Adipose tissue (tissue), 3 donors: ENCODE data around the gene HSPA1B. TPM values are rescaled to one million over a fixed set of nuclear protein-coding genes. Genes with fewer than 3 reads are reported as not detected.
"Not testable (repeated sequence)": the region's sequence is repeated elsewhere in the genome, so short reads cannot be mapped to it uniquely, and the experiment has no call there.

Experiments
- H3K27ac ChIP-seq: one replicate; pipeline ENCODE4 v1.5.1; 2013; ENCODE audit warnings: low read depth, low read length
- WGBS, 3 donors: extraction: QIAGEN DNeasy Blood & Tissue Kit; methylation state at CpG; one replicate each; pipeline ENCODE4 v1.1.7; 2013; 5-methylcytosine and 5-hydroxymethylcytosine counted together
- polyA plus RNA-seq, 3 donors: library from polyadenylated mRNA; stranded (reverse); fragments of 200-250 nt; gene quantifications; one replicate each; pipeline ENCODE4 v1.2.3, GENCODE V29; 2013
- donor health status: healthy with polysubstance abuse.
- donor health status: Bipolar disorder and iron deficiency.
- donor health status: healthy.

Gene HSPA1B
- polyA plus RNA-seq, 3 donors = 40.9 to 501 (median 47.1) TPM

GRCh38 chr6:31821301-31822035 is 6.1 kb upstream of the HSPA1B start:
- H3K27ac ChIP-seq = peak overlapping the region; percentile 96
- 4 to 8% (median 8%) methylated on average over 39 of the region's 39 CpGs for WGBS, 3 donors

GRCh38 chr6:31822036-31822821 is 5.3 kb upstream of the HSPA1B start:
- 1 to 2% (median 2%) methylated on average over 23 to 24 of the region's 25 CpGs for WGBS, 3 donors
- peak overlapping the region; percentile 96 for H3K27ac ChIP-seq

- H3K27ac ChIP-seq = not testable (repeated sequence)
- WGBS, 3 donors = 69 to 96% (median 70%) methylated on average over 9 of the region's 9 CpGs
Measured at GRCh38 chr6:31823592-31824196, 3.8 kb upstream of the HSPA1B start.

DNA sequence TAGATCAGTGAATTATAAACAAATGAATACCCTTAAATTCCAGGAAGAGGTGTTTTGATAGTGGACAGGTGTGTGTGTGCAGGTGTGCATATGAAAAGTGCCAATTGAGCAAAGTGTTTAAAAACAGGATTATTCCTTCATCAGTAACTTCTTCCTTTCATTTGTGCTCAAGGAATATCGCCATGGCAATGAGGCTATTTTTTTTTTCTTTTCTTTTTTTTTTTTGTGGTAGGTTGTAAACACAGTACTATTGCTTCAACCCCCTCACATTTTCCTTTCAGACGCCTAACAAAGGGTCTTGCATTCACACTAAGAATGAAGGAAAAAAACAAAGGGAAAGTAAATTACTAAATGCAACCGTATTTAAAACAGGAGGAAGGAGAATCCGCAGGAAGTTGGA is 2.0 kb upstream of the HSPA1B start:
- 36 to 70% (median 65%) methylated on average over 4 of the region's 4 CpGs for WGBS, 3 donors
- H3K27ac ChIP-seq = no peak overlapping the region

GRCh38 chr6:31826793-31827285 is 699 bp upstream of the HSPA1B start:
- H3K27ac ChIP-seq = peak overlapping the region; percentile 10
- 0 to 2% (median 1%) methylated on average over 13 of the region's 13 CpGs for WGBS, 3 donors

DNA sequence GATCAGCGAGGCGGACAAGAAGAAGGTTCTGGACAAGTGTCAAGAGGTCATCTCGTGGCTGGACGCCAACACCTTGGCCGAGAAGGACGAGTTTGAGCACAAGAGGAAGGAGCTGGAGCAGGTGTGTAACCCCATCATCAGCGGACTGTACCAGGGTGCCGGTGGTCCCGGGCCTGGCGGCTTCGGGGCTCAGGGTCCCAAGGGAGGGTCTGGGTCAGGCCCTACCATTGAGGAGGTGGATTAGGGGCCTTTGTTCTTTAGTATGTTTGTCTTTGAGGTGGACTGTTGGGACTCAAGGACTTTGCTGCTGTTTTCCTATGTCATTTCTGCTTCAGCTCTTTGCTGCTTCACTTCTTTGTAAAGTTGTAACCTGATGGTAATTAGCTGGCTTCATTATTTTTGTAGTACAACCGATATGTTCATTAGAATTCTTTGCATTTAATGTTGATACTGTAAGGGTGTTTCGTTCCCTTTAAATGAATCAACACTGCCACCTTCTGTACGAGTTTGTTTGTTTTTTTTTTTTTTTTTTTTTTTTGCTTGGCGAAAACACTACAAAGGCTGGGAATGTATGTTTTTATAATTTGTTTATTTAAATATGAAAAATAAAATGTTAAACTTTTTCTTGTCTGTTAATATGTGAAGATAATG is 2.2 kb downstream of the HSPA1B start:
- WGBS, 3 donors = 1 to 3% (median 2%) methylated on average over 11 to 15 of the region's 15 CpGs
- H3K27ac ChIP-seq = no peak overlapping the region

- H3K27ac ChIP-seq = no peak overlapping the region
- 41 to 54% (median 47%) methylated on average over 6 of the region's 6 CpGs for WGBS, 3 donors
Measured at GRCh38 chr6:31830886-31831335, 3.4 kb downstream of the HSPA1B start.

DNA sequence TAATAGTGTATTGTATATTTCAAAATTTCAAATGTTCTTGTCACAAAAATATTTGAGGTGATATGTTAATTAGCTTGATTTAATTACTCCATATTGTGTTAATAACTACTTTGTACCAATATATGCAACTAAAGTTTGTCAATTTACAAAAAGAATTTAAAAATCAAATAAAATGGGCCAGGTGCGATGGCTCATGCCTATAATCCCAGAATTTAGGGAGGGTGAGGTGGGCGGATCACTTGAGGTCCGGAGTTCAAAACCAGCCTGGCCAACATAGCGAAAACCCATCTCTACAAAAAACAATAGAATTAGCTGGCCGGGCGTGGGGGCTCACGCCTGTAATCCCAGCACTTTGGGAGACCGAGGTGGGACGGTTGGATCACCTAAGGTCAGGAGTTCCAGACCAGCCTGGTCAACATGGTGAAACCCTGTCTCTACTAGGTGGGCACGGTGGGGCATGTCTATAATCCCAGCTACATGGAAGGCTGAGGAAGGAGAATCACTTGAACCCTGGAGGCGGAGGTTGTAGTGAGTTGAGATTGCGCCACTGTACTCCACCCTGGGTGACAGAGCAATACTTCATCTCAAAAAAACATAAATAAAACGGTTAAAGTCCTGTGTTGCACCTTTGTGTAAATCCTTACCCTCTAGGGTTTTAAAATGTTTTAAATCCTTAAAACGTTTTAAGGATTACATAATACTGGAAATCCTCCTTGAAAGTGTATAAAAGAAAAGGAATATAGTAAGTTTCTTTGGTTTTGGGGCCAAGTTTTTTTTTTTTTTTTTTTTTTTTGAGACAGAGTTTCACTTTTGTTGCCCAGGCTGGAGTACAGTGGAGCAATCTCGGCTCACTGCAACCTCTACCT is 4.0 kb downstream of the HSPA1B start:
- H3K27ac ChIP-seq = no peak overlapping the region

DNA sequence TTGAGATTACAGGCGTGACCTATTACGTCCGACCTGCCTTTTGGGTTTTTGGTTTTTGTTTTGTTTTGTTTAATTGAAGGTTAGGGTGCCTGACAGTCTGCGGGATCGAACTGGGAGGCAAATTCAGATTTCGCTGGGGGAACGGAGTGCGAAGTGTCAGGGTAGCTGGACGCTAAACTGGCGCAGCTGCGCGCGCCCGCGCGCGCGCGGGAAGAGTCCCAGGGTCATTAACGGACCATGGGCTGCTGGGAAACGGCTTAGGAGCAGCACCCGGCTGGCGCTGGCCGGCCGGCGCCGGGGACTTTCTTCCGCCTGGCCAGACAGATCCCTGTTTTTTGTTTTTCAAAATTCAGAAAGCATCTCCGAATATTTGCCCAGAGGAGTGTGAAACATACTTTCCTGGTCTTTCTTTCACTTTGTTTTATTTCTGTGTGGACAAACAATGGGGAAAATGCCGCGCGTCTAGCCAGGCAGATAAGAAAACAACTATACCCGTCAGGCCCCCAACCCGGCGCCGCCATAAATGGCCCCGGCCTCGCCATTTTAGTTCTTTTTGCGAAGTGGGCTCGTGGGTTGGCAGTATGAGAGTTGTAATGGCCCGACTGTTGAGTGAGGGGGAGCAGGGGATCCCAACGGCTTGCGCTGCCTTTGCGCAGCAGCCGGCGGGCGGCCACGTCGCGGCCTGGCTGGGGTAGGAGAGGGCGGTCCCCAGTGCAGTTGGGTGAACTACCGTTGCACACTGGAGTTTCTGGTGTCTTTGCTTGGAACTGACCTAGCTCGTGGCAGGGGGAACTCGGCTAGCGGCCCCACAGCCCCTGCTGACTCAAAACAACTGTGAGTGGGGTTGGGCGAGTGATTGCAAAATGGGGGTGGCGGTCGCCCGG is 7.1 kb downstream of the HSPA1B start:
- 0 to 1% (median 0%) methylated on average over 58 to 59 of the region's 59 CpGs for WGBS, 3 donors
- H3K27ac ChIP-seq = peak overlapping the region; percentile 63

More for the DNA sequence above, 4.0 kb downstream of the HSPA1B start:
- 70 to 83% (median 76%) methylated on average over 15 of the region's 15 CpGs for WGBS, 3 donors

- 9 to 18% (median 13%) methylated on average over 14 of the region's 14 CpGs for WGBS, 3 donors
- no peak overlapping the region for H3K27ac ChIP-seq
Measured at GRCh38 chr6:31836047-31836473, 8.5 kb downstream of the HSPA1B start.

DNA sequence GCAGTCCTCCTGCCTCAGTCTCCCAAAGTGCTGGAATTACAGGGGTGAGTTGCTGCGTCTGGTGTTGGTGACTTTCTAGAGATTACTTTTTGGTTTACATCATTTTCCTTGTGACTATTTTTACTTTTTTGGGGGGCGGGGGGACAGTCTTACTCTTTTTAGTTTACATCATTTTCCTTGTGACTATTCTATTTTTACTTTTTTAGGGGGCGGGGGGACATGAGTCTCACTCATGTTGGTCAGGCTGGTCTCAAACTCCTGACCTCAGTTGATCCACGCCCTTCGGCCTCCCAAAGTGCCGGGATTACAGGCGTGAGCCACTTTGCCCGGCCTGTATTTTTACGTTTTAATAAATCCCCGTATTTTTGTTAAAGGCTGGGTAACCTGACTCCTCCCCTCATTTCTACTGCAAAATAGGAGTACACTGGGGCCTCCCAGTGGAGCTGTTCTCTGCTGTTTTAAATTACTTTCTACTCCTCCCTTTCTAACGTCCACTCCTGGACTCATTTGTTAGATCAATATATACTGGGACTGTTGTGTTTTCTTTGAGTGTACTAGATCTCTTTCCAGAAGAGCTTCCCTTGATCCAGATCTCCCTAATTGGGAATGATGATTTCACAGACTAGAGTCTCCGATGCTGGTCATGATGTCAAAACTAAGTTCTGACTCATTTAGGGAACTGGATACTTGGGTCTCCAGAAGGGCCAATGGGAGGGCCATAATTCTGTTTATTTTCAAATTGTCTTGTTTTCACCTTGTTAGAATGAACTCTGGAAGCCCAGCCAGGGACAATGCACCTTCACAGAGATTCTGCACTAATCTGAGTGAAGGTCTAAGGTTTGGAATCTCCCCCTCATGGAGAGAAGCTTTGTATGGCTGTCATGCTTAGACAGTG is 9.2 kb downstream of the HSPA1B start:
- no peak overlapping the region for H3K27ac ChIP-seq
- WGBS, 3 donors = 20 to 23% (median 21%) methylated on average over 12 of the region's 12 CpGs

- no peak overlapping the region for H3K27ac ChIP-seq
- WGBS, 3 donors = 9 to 33% (median 14%) methylated on average over 1 of the region's 1 CpG
Measured at GRCh38 chr6:31837369-31838113, 10.0 kb downstream of the HSPA1B start.

- H3K27ac ChIP-seq = not testable (repeated sequence)
- WGBS, 3 donors = 87 to 90% (median 87%) methylated on average over 9 of the region's 9 CpGs
Measured at GRCh38 chr6:31838114-31838553, 10.6 kb downstream of the HSPA1B start.

DNA sequence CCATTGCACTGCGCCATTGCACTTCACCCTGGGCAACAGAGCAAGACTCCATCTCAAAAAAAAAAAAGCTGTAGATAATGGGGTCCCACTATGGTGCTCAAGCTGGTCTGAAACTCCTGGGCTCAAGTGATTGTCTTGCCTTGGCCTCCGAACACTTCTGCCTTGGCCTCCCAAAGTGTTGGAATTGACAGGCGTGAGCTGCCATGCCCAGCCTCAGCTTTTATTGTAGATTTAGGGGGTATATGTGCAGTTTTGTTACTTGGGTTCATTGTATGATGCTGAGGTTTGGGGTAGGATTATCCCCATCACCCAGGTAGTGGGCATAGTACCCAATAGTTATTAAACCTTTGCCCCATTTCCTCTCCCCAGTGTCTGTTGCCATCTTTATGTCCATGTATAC is 11.4 kb downstream of the HSPA1B start:
- WGBS, 3 donors = 93 to 95% (median 94%) methylated on average over 3 of the region's 3 CpGs
- H3K27ac ChIP-seq = no peak overlapping the region

GRCh38 chr6:31839779-31840126 is 12.2 kb downstream of the HSPA1B start:
- WGBS, 3 donors = 87 to 90% (median 89%) methylated on average over 8 of the region's 8 CpGs

More at GRCh38 chr6:31839779-31840126, 12.2 kb downstream of the HSPA1B start:
- H3K27ac ChIP-seq = not testable (repeated sequence)
